NCI-H2171 (cell line): ENCODE data around the gene MUSK.
"Not testable (repeated sequence)": the region's sequence is repeated elsewhere in the genome, so short reads cannot be mapped to it uniquely, and the experiment has no call there.

Source experiments
- DNase-seq: peaks from one replicate; lab custom pipeline; 2025; lab: John Stamatoyannopoulos, UW

MUSK gene

DNA sequence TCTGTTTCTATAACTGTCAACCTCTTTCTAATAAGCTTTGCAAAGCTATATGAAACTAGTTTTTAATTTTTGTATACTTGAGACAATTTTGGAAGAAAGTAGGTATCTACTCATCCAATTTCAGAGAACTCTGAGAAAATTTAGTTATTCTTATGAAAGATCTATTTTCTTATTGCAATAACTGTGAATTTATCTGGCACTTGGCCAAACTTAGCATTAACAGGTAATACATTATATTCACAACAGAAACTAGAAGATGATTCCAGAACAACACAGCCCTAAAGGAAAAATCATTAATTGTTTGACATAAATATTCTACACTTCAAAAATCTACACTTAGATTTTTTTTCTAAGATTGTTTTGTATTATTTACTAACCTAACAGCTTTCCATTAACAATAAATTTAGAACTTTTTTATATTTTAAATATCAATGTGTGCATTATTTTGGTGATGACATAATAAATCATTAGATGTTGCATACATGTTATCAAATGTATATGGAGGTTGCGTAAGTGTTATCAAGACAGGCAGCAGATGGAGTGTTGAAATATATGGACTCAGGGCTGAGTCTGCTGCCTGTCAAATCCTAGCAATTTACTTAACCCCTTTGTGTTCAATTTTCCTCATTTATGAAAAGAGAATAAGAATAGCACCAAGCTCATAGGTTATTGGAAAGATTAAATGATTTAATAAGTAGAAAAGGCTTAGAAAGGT lies 141.8 kb downstream of the MUSK start:
- no peak for DNase-seq

DNA sequence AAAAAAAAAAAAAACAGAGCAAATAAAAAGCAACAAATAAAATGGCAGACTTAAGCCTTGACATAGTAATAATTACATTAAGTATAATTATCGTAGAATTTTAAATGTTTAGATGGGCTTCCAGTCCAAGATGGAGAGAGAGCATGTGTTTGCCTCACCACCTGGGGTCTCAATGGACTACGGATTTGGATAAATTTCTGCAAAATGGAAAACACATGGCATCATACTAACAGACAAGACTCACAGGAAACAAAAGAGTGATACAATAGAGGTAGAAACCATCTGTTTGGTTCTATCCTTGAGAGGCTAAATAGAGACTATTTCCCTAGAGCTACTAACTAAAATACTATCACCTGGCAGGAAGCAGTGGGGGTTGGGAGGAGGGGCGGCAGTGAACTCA lies 144.3 kb downstream of the MUSK start:
- no peak for DNase-seq

DNA sequence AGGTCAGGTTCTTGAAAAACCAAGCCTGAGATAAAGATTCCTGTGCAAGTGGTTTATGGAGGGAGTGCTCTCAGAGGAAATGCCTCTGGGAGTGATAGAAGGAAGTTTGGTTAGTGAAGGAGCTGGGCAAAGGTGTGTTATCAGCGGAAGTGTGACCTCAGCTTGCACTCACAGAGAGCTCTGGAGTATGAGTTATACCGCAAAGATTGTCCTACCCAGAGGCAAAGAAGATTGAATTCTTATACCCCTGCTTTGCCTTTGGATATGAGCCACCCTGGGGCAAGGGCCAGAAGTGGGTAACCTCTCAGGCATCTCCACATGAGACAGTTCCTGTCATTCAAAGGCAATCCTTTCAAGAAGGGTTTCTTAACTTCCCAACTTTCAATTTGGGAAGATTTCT lies 145.6 kb downstream of the MUSK start:
- no peak for DNase-seq

DNA sequence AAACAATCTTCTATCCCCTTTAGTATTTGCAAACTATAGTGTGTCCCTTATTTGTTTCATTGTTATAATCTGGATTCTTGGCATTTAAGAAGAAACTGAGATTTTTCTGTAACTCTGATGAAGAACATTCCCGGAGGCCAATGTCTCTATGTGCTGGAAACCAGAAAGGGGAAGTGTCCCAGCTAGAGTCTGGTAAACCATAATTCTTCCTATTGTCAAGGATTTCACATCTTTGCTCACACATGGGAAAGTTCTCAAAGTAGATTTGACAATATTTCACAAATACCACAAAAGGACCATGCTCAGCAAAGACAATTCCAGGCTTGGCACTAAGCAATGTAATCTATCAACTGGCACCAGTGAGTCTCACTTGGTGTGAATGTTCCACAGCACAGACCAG lies 146.8 kb downstream of the MUSK start:
- no peak for DNase-seq

DNA sequence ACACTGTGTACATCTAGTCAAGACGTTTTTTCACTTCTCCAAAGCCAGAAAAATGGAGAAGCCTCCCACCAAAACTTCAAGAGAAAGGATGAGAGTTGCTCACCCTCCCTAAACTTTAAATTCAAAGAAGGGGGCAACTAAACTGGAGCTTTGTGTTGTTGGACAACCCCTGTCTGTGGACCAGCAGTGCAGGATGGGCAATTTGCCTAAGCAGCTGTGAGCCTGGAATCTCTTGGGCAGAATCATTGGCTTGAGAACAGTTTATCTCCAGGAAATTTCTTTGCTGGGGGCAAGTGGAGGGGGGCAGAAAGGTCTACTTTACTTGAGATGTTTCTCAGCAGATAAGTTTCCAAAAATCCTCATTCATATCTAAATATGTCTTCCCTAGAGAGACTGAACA lies 151.8 kb downstream of the MUSK start:
- no peak for DNase-seq

DNA sequence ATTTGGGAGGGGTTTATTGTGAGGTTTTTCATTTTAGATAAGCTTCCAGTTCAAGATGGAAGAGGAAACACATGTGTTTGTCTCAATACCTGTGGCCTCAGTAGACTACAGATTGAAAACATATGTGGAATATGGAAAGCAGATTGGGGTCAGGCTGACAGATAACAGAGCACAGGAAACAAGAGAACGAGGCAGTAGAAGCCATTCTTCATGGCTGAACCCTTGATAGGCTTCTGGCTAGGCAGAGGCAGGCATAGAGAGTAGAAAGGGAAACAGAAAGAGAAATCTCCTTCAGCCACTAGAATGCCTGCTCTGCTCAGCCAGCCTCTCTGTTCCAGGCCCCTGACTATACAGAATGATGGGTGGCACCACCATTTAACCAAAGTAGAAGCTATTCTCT lies 152.5 kb downstream of the MUSK start:
- DNase-seq: no peak

DNA sequence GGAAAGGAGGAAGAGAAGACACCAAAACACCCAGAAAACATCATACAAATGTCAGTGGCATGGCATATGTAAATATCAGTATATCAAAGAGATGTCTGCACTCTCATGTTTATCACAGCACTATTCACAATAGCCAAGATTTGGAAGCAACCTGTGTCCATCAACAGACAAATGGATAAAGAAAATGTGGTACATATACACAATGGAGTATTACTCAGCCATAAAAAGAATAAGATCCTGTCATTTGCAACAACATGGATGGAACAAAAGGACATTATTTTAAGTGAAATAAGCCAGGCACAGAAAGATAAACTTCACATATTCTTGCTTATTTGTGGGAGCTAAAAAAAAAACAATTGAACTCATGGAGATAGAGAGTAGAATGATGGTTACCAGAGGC lies 156.5 kb downstream of the MUSK start:
- not testable (repeated sequence) for DNase-seq

DNA sequence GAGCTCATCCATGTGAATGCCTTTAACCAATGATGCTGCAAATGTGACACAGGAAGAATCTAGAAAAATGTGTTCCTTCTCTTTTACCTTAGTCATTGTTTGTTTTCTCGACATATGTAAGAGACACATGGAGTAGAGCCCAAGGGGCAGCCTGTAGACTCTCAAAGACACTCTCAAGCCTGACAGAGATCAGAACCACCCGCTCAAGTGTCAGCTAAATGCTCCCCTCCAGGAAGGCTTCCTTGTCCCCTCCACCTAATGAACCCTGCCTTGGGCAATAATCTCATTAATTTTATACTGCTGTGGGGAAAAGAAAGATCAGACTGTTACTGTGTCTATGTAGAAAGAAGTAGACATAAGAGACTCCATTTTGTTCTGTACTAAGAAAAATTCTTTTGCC lies 157.4 kb downstream of the MUSK start:
- no peak for DNase-seq

DNA sequence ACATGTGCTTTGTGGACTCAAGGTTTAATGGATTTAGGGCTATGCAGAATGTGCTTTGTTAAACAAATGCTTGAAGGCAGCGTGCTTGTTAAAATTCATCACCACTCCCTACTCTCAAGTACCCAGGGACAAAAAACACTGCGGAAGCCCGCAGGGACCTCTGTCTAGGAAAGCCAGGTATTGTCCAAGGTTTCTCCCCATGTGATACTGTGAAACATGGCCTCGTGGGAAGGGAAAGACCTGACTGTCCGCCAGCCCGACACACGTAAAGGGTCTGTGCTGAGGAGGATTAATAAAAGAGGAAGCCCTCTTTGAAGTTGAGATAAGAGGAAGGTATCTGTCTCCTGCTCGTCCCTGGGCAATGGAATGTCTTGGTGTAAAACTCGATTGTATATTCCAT lies 157.8 kb downstream of the MUSK start:
- not testable (repeated sequence) for DNase-seq

DNA sequence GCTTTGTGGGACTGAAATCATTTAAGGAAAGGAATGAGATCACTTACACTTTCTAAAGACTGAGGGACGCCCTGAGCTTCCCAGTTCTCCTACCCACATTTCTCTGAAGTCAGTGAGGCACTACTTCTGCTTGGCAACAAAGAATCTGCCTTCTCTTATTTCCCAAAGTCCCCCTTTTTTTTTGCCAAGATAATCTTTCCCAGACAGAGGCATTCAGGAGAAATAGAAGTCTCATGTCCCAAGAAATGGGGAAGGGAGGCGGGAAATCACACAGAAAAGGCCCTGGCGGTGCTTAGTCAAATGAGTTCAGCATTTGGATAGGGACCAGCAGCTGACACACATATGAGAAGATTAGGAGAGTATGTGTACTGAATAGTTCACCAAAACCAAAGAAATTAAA lies 159.7 kb downstream of the MUSK start:
- DNase-seq: no peak

DNA sequence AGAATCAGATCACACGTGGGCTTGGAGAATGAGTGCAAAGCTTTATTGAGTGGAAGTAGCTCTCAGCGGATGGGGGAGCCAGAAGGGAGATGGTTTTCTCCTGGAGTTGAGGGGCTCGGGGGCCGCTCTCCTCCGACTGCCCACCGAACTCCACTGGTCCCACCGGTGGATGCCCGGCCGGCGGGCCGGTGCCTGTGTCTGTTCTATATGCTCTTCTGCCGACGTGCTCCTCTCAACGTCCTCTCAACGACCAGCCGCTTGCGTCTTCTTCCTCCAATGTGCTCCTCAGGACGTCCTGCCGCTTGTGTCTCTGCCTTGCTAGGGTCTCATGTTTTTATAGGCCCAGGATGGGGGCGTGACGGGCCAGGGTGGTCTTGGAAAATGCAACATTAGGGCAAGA lies 161.9 kb downstream of the MUSK start:
- no peak for DNase-seq

DNA sequence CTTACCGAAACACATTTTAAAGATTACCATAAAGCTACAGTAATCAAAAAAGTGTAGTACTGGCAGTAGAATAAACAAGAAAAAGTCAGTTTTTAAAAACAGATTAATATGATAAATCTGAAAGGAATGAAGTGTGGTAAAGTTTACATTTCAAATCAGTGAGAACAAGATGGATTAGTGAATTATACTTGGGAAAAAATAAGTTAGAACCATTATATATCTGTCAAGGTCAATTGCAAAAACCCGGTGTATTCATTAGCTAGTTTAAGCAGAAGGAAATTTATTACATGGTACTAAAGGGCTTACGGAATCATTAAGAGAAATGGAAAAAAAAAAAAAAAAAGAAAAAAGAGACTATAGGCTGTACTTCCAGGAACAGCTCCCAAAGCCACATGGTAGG lies 164.3 kb downstream of the MUSK start:
- no peak for DNase-seq

DNA sequence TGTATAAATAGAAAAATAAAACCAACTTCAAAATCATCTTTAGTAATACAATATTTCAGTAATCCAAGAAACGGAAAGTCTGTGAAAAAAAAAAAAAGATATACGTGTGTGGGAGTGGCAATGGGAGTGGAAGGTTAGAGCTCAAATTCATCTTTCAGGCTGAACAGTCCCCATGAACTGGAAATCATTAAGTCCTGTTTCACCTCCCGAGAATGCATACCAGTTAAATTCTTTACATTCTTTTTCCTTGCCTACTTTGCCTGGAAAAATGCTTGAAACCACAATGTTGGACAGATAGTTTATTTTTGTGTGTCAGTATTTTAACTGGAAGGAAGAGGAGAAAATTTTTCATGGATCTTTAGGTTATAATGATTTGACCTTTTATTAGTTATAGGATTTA lies 166.8 kb downstream of the MUSK start:
- DNase-seq: no peak

DNA sequence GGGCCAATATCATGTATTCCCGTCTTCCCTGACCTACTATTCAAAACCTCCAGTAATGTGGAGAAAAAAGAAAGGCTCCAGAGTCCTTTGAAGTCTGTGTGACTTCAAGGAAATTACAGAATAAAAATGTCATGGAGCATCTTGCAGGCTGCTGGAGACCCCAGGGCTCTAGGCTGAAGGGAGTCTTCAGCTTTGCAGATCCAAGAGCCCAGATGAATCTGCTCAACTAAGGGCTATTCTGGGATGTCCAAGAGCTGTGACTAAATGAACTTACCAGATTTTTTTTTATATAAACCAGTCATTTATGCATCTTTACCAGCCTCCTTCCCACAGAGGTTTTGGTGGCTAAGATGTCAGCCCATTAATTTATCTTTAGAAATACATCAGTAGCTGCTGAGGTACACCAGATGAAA lies 167.3 kb downstream of the MUSK start:
- no peak for DNase-seq

DNA sequence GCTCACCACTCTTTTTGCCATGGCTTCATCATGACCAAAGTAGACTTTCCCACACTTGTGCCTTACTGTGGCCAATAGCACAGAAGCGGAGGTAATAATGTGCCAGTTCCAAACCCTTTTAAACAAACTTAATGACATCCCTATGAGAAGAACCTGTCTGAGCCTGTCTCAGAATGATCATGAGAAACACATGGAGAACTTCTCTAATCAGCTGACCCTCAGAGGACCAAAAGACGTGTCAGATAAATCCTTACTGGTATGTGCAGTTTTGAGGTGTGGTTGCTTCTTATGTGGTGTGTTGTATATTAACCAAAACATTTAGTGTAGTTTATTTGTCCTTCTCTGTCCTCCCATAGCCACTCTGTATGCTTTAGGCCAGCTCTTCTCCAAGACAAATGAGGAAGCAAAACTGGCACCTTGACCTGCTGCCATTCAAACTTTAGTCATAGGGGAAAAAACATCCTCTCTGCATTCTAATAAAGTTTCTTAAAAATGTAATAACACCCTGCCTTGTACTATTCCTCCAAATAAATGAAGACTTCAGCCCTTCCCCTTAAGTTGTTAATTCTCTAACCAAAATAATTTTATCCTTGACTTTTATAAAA lies 168.9 kb downstream of the MUSK start:
- no peak for DNase-seq

DNA sequence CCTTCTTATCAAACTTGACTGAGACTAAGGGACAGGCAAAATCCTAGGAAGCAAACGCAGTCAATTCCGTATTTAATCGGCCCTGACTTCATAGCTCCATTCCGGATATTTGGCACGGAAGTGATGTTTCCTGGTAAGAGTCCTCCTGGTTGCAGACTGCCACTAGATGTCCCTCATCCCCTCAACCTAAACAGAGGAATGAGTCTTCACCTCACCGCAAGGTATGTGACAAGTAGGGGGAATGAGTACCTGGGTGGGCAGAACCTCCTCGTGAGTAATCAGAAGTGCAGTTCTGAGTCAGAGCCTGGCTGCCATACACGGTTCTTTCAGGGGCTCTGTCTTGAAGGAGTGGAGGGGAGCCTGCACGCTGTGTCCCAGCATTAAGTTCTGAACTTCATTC lies 173.6 kb downstream of the MUSK start:
- no peak for DNase-seq

DNA sequence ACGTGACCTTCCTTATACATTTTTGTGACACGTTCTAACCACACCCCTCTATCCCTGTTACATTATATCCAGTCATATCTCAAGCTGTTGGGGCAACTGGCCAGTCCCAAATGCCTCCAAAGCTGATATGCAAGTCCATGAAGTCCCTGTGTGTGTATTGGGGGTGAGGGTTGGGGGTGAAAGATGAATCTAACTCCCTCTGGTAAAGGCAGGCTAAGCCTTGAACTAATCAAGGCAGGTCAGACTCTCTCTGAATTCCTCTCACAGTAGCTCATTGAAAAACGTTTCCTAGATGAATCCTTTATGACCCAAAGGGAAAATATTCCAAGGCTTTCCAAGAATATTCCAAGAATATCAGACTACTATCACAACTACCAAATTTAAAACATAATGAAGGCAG lies 174.4 kb downstream of the MUSK start:
- DNase-seq: no peak

DNA sequence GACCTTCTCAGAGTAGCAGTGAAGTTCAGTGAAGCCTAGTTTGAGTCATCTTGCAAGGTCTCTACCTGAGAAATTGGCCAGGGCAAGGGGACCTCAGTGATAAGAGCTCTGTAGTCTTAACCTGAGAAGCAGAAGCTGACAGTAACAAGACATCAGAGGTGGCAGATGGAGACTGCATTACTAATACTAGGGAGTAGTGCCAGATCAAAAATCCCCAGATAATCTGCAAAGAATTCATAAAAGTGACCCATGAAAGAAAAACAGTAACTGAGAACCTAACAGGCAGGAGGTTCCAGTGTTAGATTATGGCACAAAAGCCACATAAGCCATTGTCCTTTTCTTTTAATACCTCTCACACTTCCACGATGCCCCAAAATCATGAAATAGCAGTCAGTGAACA lies 175.5 kb downstream of the MUSK start:
- DNase-seq: no peak

DNA sequence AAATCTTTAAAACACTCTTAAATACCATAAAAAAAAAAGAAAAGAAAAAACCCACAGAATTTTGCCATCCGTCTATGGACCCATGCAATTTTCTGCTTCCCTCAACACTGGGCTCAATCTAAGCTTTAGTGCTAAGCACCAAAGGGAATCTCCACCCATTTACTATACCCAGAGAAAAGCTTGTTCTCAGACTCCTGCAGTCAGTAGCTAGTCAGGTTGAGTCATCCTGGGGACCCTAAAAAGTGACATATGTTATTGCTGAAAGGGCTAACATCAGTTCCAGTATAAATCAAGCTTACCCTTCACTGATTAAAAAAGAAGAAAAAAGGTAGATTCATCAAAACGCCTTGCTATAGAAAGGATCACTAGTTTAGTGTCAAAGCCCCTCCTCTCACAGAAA lies 177.6 kb downstream of the MUSK start:
- DNase-seq: no peak

DNA sequence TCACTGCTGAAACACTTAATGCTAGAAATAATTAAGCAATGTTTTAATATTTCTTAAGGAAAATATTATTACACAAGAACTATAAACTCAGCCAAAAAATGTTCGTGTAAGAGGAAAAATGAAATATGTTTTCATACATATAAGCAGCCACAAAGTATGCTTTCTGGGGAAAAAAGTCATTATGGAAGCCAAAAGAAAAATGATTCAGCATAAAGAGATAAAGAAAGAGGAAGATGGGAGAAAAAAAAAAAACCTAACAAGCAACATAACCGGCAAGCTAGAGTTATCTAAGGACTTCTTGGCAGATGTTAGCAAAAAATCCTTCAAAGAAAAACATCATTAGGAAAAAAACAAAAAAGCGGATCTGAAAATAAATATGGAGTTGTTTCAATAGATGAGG lies 179.1 kb downstream of the MUSK start:
- DNase-seq: no peak

DNA sequence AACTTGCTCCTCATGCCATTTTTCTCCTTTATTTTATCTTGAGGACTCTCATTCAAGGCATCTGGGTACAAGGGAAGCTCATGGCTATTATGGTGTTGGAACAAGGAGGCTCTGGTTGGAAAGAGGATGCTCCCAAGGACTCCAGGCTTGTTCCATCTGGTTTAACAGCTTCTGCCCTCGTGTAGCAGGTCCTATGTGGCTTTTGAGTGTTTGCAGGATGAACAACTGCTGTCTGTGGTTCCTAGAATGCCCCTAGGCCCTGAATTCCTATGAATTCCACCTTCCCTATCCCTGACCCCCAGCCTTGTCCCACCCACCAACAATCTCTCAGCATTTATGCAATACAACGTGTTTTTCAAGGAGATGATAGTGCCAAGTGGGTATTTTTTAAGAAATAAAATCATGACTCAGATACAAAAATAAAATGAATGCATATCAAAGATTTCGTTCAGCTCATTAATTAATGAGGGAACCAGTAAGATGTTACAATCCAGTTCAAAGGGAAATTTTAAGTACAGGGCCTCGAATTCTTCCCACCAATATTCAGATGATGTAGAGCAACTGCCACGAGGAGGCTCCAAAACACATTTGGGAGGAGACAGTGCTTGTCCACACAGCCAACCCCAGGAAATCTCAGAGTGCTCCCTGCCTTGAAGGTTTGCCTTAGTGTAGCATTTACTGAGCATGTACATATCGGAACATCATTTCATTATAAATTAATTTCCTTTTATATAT lies 182.0 kb downstream of the MUSK start:
- DNase-seq: no peak
